ENCODE measurements around the gene CALN1.
"Not testable (repeated sequence)": the region's sequence is repeated elsewhere in the genome, so short reads cannot be mapped to it uniquely, and the experiment has no call there.

CALN1 gene

GRCh38 chr7:72412121-72412618 lies at the start of gene CALN1:
TSS of gene CALN1 (minus strand) at chr7:72412338.
- not testable (repeated sequence) for H3K4me3 ChIP-seq (ENCODE audit: control insufficient read depth, low read depth, low read length); DNase-seq (ENCODE audit: low read depth)

- no peak overlapping the region for H3K4me3 ChIP-seq (ENCODE audit: control insufficient read depth, low read depth, low read length)
- DNase-seq (ENCODE audit: low read depth), result no peak
- TF ChIP-seq CTCF (conservative IDR thresholded peaks at IDR 0.05; ENCODE audit: control insufficient read depth, insufficient read depth, low read depth, low read length), result no peak
Measured at GRCh38 chr7:72453471-72453870, 41.3 kb upstream of the CALN1 start.

GRCh38 chr7:72447465-72448204 lies 35.5 kb upstream of the CALN1 start:
- no peak for TF ChIP-seq CTCF (conservative IDR thresholded peaks at IDR 0.05; ENCODE audit: control insufficient read depth, insufficient read depth, low read depth, low read length)
- DNase-seq (ENCODE audit: low read depth), result no peak
- no peak overlapping the region for H3K4me3 ChIP-seq (ENCODE audit: control insufficient read depth, low read depth, low read length)

- DNase-seq (ENCODE audit: low read depth), result no peak
- no peak for TF ChIP-seq CTCF (conservative IDR thresholded peaks at IDR 0.05; ENCODE audit: control insufficient read depth, insufficient read depth, low read depth, low read length)
- H3K4me3 ChIP-seq (ENCODE audit: control insufficient read depth, low read depth, low read length), result no peak overlapping the region
Measured at GRCh38 chr7:72446591-72447462, 34.7 kb upstream of the CALN1 start.

GRCh38 chr7:72446131-72446530 lies 34.0 kb upstream of the CALN1 start:
- no peak overlapping the region for H3K4me3 ChIP-seq (ENCODE audit: control insufficient read depth, low read depth, low read length)
- no peak for DNase-seq (ENCODE audit: low read depth)
- TF ChIP-seq CTCF (conservative IDR thresholded peaks at IDR 0.05; ENCODE audit: control insufficient read depth, insufficient read depth, low read depth, low read length), result no peak

- H3K4me3 ChIP-seq (ENCODE audit: control insufficient read depth, low read depth, low read length), result no peak overlapping the region
- DNase-seq (ENCODE audit: low read depth), result no peak
- no peak for TF ChIP-seq CTCF (conservative IDR thresholded peaks at IDR 0.05; ENCODE audit: control insufficient read depth, insufficient read depth, low read depth, low read length)
Measured at GRCh38 chr7:72445580-72445979, 33.4 kb upstream of the CALN1 start.

GRCh38 chr7:72445075-72445474 lies 32.9 kb upstream of the CALN1 start:
- TF ChIP-seq CTCF (conservative IDR thresholded peaks at IDR 0.05; ENCODE audit: control insufficient read depth, insufficient read depth, low read depth, low read length), result no peak
- H3K4me3 ChIP-seq (ENCODE audit: control insufficient read depth, low read depth, low read length), result no peak overlapping the region
- no peak for DNase-seq (ENCODE audit: low read depth)
